ENCODE results near the gene SRSF8. TPM values are rescaled to one million over a fixed set of nuclear protein-coding genes. Genes with fewer than 3 reads are reported as not detected.
A peak's percentile ranks its signal among the peaks of the same experiment; 100 is the strongest.

Gene SRSF8
- total RNA-seq, 1 experiment from 2014 or later: 40.6 TPM

DNA sequence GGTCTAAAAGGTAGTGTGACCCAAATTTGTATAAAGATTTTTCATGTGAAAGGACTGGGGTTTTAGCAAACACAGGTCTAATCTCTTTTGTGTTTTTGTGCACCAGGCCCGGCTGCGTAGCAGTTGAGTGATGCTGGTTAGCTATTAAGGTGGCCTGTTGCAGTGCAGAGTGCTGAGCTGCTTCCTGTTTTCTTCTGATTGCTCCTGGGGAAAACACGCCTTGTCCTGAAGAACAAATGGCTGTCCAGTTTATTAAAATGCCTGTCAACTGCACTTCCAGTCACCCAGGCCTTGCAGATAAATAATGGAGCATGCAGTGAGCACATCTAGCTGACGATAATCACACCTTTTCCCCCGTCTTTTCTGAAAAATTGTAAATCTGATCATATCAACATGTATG is 1.8 kb downstream of the SRSF8 start:
- Histone ChIP-seq H3K9me3 (ENCODE audit: control insufficient read depth, insufficient read depth, low read depth, low read length) (no peaks in the 10 kb centered on the region), H3K4me1 (ENCODE audit: control insufficient read depth, insufficient read depth, low read length) (peaks cover 8% of the 10 kb centered on the region; the same call in 1 of the 2 replicates), H3K27ac (ENCODE audit: low read length) (peak overlapping the region; percentile 94), H3K4me3 (ENCODE audit: low read depth in 2 of 2, low read length in 2 of 2) (peak overlapping the region; percentile 83 to 90), H3K27me3 (ENCODE audit: control insufficient read depth, insufficient read depth, low read length) (no peaks in the 10 kb centered on the region), H3K36me3 (ENCODE audit: control insufficient read depth, insufficient read depth, low read length) (peaks cover 2% of the 10 kb centered on the region; the same call in 1 of the 2 replicates)
- no TSS peak for BruUV-seq (replicated peaks)
- TF ChIP-seq, protein P1, sequence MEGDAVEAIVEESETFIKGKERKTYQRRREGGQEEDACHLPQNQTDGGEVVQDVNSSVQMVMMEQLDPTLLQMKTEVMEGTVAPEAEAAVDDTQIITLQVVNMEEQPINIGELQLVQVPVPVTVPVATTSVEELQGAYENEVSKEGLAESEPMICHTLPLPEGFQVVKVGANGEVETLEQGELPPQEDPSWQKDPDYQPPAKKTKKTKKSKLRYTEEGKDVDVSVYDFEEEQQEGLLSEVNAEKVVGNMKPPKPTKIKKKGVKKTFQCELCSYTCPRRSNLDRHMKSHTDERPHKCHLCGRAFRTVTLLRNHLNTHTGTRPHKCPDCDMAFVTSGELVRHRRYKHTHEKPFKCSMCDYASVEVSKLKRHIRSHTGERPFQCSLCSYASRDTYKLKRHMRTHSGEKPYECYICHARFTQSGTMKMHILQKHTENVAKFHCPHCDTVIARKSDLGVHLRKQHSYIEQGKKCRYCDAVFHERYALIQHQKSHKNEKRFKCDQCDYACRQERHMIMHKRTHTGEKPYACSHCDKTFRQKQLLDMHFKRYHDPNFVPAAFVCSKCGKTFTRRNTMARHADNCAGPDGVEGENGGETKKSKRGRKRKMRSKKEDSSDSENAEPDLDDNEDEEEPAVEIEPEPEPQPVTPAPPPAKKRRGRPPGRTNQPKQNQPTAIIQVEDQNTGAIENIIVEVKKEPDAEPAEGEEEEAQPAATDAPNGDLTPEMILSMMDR (IDR thresholded peaks at IDR 0.05): no peak
- TF ChIP-seq, protein P2, sequence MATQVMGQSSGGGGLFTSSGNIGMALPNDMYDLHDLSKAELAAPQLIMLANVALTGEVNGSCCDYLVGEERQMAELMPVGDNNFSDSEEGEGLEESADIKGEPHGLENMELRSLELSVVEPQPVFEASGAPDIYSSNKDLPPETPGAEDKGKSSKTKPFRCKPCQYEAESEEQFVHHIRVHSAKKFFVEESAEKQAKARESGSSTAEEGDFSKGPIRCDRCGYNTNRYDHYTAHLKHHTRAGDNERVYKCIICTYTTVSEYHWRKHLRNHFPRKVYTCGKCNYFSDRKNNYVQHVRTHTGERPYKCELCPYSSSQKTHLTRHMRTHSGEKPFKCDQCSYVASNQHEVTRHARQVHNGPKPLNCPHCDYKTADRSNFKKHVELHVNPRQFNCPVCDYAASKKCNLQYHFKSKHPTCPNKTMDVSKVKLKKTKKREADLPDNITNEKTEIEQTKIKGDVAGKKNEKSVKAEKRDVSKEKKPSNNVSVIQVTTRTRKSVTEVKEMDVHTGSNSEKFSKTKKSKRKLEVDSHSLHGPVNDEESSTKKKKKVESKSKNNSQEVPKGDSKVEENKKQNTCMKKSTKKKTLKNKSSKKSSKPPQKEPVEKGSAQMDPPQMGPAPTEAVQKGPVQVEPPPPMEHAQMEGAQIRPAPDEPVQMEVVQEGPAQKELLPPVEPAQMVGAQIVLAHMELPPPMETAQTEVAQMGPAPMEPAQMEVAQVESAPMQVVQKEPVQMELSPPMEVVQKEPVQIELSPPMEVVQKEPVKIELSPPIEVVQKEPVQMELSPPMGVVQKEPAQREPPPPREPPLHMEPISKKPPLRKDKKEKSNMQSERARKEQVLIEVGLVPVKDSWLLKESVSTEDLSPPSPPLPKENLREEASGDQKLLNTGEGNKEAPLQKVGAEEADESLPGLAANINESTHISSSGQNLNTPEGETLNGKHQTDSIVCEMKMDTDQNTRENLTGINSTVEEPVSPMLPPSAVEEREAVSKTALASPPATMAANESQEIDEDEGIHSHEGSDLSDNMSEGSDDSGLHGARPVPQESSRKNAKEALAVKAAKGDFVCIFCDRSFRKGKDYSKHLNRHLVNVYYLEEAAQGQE (IDR thresholded peaks at IDR 0.05; ENCODE audit: insufficient read depth in 1 of 2, low read depth in 2 of 2, low read length in 1 of 2): no peak
- TF ChIP-seq POLR2AphosphoS5 (IDR thresholded peaks at IDR 0.05; ENCODE audit: low read depth, low read length): peak; percentile 74
- TF ChIP-seq SIN3A (IDR thresholded peaks at IDR 0.05; ENCODE audit: borderline replicate concordance, insufficient read depth, low read depth, low read length): peak; percentile 82; the same call in 1 of the 2 replicates
- no peak for TF ChIP-seq TCF7L2 (IDR thresholded peaks at IDR 0.05; ENCODE audit: low read depth, low read length)
- ChIA-PET CTCF (no interaction called here), POLR2A (no interaction called here)
- in situ Hi-C loops (cut with HindIII; ENCODE audit: low pct_unique_long_range_greater_than_20kb, low sequenced_read_pairs) (no loop called here), intact Hi-C loops (cut with micrococcal nuclease; ENCODE audit: unreplicated experiment) (loop anchor here (2.0 to 10.0 kb wide), 4 partner anchors 82 to 696 kb away; partner anchors contain the start of genes CWC15, KDM4D and SESN3)
- ATAC-seq (peak; percentile 86), DNase-seq (ENCODE audit: low read depth, low spot score) (peak; percentile 87)

DNA sequence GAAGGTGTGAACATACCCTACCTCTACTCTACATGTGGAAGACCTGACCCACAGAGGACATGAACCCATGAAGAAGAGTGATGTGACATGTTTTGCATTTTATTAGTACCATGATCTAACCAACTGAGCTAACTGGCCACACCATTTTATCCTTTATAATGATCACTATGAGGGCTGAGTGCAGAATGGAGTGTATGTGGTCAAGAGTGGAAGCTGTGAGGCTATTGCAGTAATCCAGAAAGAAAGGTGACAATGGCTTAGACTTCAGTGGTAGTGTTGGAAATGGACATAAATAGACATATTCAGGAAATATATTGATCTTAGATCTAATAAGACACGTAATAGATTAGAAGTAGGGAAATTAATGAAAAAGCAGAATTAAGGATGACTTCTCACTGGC is 3.8 kb downstream of the SRSF8 start:
- no peak for ATAC-seq
- ChIA-PET POLR2A (no interaction called here), CTCF (interaction anchor here (1.1 to 1.2 kb wide), 2 partner anchors 25 to 80 kb away, joined by 3 to 4 read pairs; no protein-coding TSS in a partner anchor)
- H3K4me3 ChIP-seq (ENCODE audit: low read depth in 2 of 2, low read length in 2 of 2): no peak overlapping the region
- intact Hi-C loops (cut with micrococcal nuclease; ENCODE audit: unreplicated experiment) (no loop called here), in situ Hi-C loops (cut with HindIII; ENCODE audit: low pct_unique_long_range_greater_than_20kb, low sequenced_read_pairs) (no loop called here)
- H3K4me1 ChIP-seq (ENCODE audit: control insufficient read depth, insufficient read depth, low read length): peaks cover 8% of the 10 kb centered on the region; the same call in 1 of the 2 replicates
- no TSS peak for BruUV-seq (replicated peaks)
- H3K9me3 ChIP-seq (ENCODE audit: control insufficient read depth, insufficient read depth, low read depth, low read length): no peaks in the 10 kb centered on the region
- H3K27me3 ChIP-seq (ENCODE audit: control insufficient read depth, insufficient read depth, low read length): no peaks in the 10 kb centered on the region
- peaks cover 2% of the 10 kb centered on the region; the same call in 1 of the 2 replicates for H3K36me3 ChIP-seq (ENCODE audit: control insufficient read depth, insufficient read depth, low read length)
- TF ChIP-seq TCF7L2 (IDR thresholded peaks at IDR 0.05; ENCODE audit: low read depth, low read length) (no peak), POLR2AphosphoS5 (IDR thresholded peaks at IDR 0.05; ENCODE audit: low read depth, low read length) (no peak), SIN3A (IDR thresholded peaks at IDR 0.05; ENCODE audit: borderline replicate concordance, insufficient read depth, low read depth, low read length) (no peak)
- TF ChIP-seq, protein P1 (IDR thresholded peaks at IDR 0.05): no peak
- TF ChIP-seq, protein P2 (IDR thresholded peaks at IDR 0.05; ENCODE audit: insufficient read depth in 1 of 2, low read depth in 2 of 2, low read length in 1 of 2): no peak
- no peak for DNase-seq (ENCODE audit: low read depth, low spot score)
- no peak overlapping the region for H3K27ac ChIP-seq (ENCODE audit: low read length)
